Activated T-helper 2 cell treated with anti-CD3 and anti-CD28 coated beads, Interferon-gamma antibody, Interleukin-2, Interleukin-4, amounts not matched to agents 10 μg/mL and 5 μg/mL and 100 μg/mL, durations not matched to agents 14 hours and 24 hours and 36 hours (primary cell): Measurements from ENCODE around the gene PRKAG2. TPM values are rescaled to one million over a fixed set of nuclear protein-coding genes. Genes with fewer than 3 reads are reported as not detected.
A peak's percentile ranks its signal among the peaks of the same experiment; 100 is the strongest.

Experiments used
- DNase-seq: peaks from one replicate; pipeline ENCODE4 v3.0.0; 2021; ENCODE audit warnings: low spot score
- H3K27ac Mint-ChIP-seq: one replicate; pipeline ENCODE4 v1.8.0; 2021; ENCODE audit warnings: mixed read lengths
- H3K27me3 Mint-ChIP-seq: one replicate; pipeline ENCODE4 v1.8.0; 2021; ENCODE audit warnings: low read depth, mixed read lengths
- H3K36me3 Mint-ChIP-seq: one replicate; pipeline ENCODE4 v1.8.0; 2021; ENCODE audit warnings: low read depth, mixed read lengths
- H3K4me1 Mint-ChIP-seq: one replicate; pipeline ENCODE4 v1.8.0; 2021; ENCODE audit warnings: low read depth, mixed read lengths
- H3K4me3 Mint-ChIP-seq: one replicate; pipeline ENCODE4 v1.8.0; 2021; ENCODE audit warnings: low read depth, mild to moderate bottlenecking, moderate library complexity, mixed read lengths
- H3K9me3 Mint-ChIP-seq: one replicate; pipeline ENCODE4 v1.8.0; 2021; ENCODE audit warnings: mixed read lengths
- intact Hi-C: fragments of 100-400 bp; cut with micrococcal nuclease; formaldehyde crosslinking; loops from one replicate; pipeline ENCODE4 v1.15.1; 2023
- total RNA-seq: library from RNA; stranded (reverse); gene quantifications from 2 replicates; pipeline ENCODE4 v1.2.3, GENCODE V29; 2022

PRKAG2 gene
- total RNA-seq, 1 donor from 2014 or later: 14.9 TPM

GRCh38 chr7:151856098-151856497, 20.8 kb downstream of the PRKAG2 start:
- Mint-ChIP-seq H3K27ac (no peak overlapping the region), H3K27me3 (peaks cover 2% of the 10 kb centered on the region), H3K9me3 (no peaks in the 10 kb centered on the region), H3K4me3 (no peak overlapping the region), H3K4me1 (peaks cover 5% of the 10 kb centered on the region), H3K36me3 (no peaks in the 10 kb centered on the region)
- intact Hi-C loops: no loop called here
- no peak for DNase-seq

GRCh38 chr7:151854720-151855071, 22.2 kb downstream of the PRKAG2 start:
- no peak overlapping the region for H3K4me3 Mint-ChIP-seq
- H3K9me3 Mint-ChIP-seq: no peaks in the 10 kb centered on the region
- no peak for DNase-seq
- no peaks in the 10 kb centered on the region for H3K36me3 Mint-ChIP-seq
- H3K27me3 Mint-ChIP-seq: peaks cover 2% of the 10 kb centered on the region
- intact Hi-C loops: no loop called here
- H3K4me1 Mint-ChIP-seq: peaks cover 10% of the 10 kb centered on the region
- H3K27ac Mint-ChIP-seq: no peak overlapping the region

- Mint-ChIP-seq H3K27me3 (peaks cover 2% of the 10 kb centered on the region), H3K36me3 (no peaks in the 10 kb centered on the region), H3K4me1 (peaks cover 10% of the 10 kb centered on the region), H3K9me3 (no peaks in the 10 kb centered on the region), H3K27ac (no peak overlapping the region), H3K4me3 (no peak overlapping the region)
- no peak for DNase-seq
- intact Hi-C loops: no loop called here
Measured at GRCh38 chr7:151853896-151854719, 22.8 kb downstream of the PRKAG2 start.

- H3K27ac Mint-ChIP-seq: no peak overlapping the region
- intact Hi-C loops: no loop called here
- H3K4me3 Mint-ChIP-seq: no peak overlapping the region
- H3K4me1 Mint-ChIP-seq: peaks cover 10% of the 10 kb centered on the region
- H3K27me3 Mint-ChIP-seq: peaks cover 2% of the 10 kb centered on the region
- no peaks in the 10 kb centered on the region for H3K9me3 Mint-ChIP-seq
- no peak for DNase-seq
- H3K36me3 Mint-ChIP-seq: no peaks in the 10 kb centered on the region
Measured at GRCh38 chr7:151852486-151853396, 24.2 kb downstream of the PRKAG2 start.

DNA sequence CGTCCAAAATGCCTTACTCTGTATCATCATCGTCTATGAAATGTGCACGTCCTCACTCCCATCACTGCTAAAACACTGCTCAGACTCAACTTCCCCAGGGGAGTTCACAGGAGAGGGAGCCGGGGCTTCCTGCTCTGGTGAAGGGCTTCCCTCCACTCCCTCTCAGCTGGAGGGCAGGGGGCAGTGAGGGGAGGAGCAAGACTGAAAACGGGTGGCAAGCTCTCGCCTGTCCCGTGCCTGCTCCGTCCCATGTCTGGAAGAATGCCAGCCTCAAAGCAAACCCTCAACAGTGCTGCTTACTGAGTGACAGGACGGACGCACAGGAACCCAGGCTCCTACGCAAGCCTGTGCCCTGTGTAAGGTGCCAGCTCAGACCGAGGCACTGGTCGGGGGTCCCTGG, 25.1 kb downstream of the PRKAG2 start:
- peak overlapping the region; percentile 26 for H3K4me3 Mint-ChIP-seq
- no peaks in the 10 kb centered on the region for H3K36me3 Mint-ChIP-seq
- H3K27ac Mint-ChIP-seq: no peak overlapping the region
- peaks cover 10% of the 10 kb centered on the region for H3K4me1 Mint-ChIP-seq
- no peak for DNase-seq
- no peaks in the 10 kb centered on the region for H3K9me3 Mint-ChIP-seq
- intact Hi-C loops: no loop called here
- peaks cover 2% of the 10 kb centered on the region for H3K27me3 Mint-ChIP-seq

DNA sequence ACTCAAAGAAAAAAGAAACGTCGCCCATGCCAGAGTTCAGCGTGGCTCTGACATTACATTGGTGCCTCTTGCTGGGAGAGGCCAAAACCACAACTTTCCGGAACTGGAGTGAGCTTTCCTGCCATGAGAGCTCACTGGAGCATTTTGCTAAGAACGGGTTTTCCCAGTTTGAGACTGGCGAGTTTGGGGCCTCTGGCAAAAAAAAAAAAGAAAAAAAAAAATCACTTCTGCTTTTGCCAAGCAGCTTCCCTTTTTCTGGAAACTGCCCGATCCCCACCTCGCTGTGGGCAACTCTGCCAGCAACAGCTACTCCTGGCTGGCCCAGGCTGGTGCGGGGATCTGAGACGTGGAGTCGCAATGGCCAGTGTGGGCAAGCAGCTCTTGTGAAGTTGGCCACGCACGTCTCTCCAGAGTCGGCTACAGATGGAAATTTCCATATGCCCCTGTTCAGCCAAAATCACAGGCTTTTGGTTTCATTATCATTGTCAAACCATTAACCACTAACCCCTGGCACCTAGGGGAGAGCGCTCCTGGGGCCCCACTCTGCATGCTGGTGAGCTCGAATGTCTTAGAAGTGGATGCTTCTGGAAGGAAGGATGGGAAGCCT, 25.7 kb downstream of the PRKAG2 start:
- Mint-ChIP-seq H3K4me3 (peak overlapping the region; percentile 45), H3K9me3 (no peaks in the 10 kb centered on the region), H3K4me1 (peaks cover 10% of the 10 kb centered on the region), H3K27me3 (peaks cover 2% of the 10 kb centered on the region), H3K27ac (no peak overlapping the region), H3K36me3 (no peaks in the 10 kb centered on the region)
- DNase-seq: no peak
- intact Hi-C loops: no loop called here

DNA sequence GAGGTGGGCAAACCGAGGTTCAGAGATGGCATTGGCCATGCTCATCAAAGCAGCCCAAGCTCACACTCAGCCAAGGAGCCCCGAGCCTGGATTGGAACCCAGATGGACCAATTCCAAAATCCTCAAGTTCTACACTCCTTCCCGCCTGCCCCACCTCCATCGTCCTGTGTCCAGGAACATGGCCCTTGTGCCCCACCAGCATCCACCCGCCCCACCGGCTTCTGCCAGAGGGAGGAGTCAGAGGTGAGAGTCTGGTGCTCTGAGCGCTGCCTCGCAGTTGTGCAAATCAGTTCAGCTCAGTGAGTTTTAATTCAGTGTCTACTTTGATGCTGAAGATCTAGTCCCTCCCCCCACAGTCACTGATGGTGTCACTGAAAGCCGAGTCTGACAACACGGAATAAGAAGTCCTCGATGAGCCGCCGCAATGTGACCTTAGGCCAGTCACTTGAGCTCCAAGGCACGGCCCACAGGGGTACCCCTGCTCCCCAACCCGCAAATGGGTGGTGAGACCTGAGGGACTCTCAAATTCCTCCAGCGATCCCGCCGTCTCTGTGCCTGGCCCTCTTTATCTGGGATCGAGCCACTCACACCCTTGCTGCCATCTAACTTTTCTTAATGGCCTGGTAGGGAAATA, 26.3 kb downstream of the PRKAG2 start:
- intact Hi-C loops: no loop called here
- peaks cover 10% of the 10 kb centered on the region for H3K4me1 Mint-ChIP-seq
- no peaks in the 10 kb centered on the region for H3K9me3 Mint-ChIP-seq
- H3K27me3 Mint-ChIP-seq: peaks cover 2% of the 10 kb centered on the region
- no peak for DNase-seq
- peak overlapping the region; percentile 45 for H3K4me3 Mint-ChIP-seq
- H3K27ac Mint-ChIP-seq: no peak overlapping the region
- no peaks in the 10 kb centered on the region for H3K36me3 Mint-ChIP-seq

- H3K4me1 Mint-ChIP-seq: peaks cover 10% of the 10 kb centered on the region
- no peak overlapping the region for H3K27ac Mint-ChIP-seq
- no peaks in the 10 kb centered on the region for H3K36me3 Mint-ChIP-seq
- no peak for DNase-seq
- peaks cover 2% of the 10 kb centered on the region for H3K27me3 Mint-ChIP-seq
- intact Hi-C loops: no loop called here
- H3K4me3 Mint-ChIP-seq: no peak overlapping the region
- H3K9me3 Mint-ChIP-seq: no peaks in the 10 kb centered on the region
Measured at GRCh38 chr7:151849879-151850260, 27.0 kb downstream of the PRKAG2 start.

- Mint-ChIP-seq H3K4me3 (no peak overlapping the region), H3K36me3 (no peaks in the 10 kb centered on the region), H3K9me3 (no peaks in the 10 kb centered on the region), H3K27me3 (peaks cover 2% of the 10 kb centered on the region), H3K27ac (no peak overlapping the region), H3K4me1 (peaks cover 10% of the 10 kb centered on the region)
- intact Hi-C loops: no loop called here
- DNase-seq: no peak
Measured at GRCh38 chr7:151849008-151849878, 27.7 kb downstream of the PRKAG2 start.

GRCh38 chr7:151847681-151848081, 29.2 kb downstream of the PRKAG2 start:
- Mint-ChIP-seq H3K4me1 (peaks cover 10% of the 10 kb centered on the region), H3K4me3 (no peak overlapping the region), H3K36me3 (no peaks in the 10 kb centered on the region), H3K27me3 (no peaks in the 10 kb centered on the region), H3K9me3 (no peaks in the 10 kb centered on the region), H3K27ac (no peak overlapping the region)
- intact Hi-C loops: no loop called here
- DNase-seq: no peak

- Mint-ChIP-seq H3K4me1 (peaks cover 10% of the 10 kb centered on the region), H3K36me3 (no peaks in the 10 kb centered on the region), H3K4me3 (no peak overlapping the region), H3K27ac (no peak overlapping the region), H3K27me3 (no peaks in the 10 kb centered on the region), H3K9me3 (no peaks in the 10 kb centered on the region)
- intact Hi-C loops: no loop called here
- no peak for DNase-seq
Measured at GRCh38 chr7:151847136-151847535, 29.8 kb downstream of the PRKAG2 start.
